GM12891 (cell line): Measurements from ENCODE around the gene ACCSL.

Source experiments
- PAX5 ChIP-seq: IDR thresholded peaks from 2 replicates; pipeline ENCODE4 v1.6.1; 2011; ENCODE audit warnings: low read length, moderate library complexity, mild to moderate bottlenecking; ENCODE audit not compliant: insufficient read depth, severe bottlenecking
- POLR2A ChIP-seq: IDR thresholded peaks from 2 replicates; pipeline ENCODE4 v1.6.1; 2011; ENCODE audit warnings: low read depth, low read length, control low read depth
- POLR2AphosphoS5 ChIP-seq: IDR thresholded peaks from 2 replicates; pipeline ENCODE4 v1.6.1; 2011; ENCODE audit warnings: low read depth, low read length, control low read depth
- POU2F2 ChIP-seq: IDR thresholded peaks from 2 replicates; pipeline ENCODE4 v1.6.1; 2011; ENCODE audit warnings: low read depth, mild to moderate bottlenecking, control low read depth, low read length, moderate library complexity
- SPI1 ChIP-seq: IDR thresholded peaks from 2 replicates; pipeline ENCODE4 v1.6.1; 2011; ENCODE audit warnings: low read depth, low read length, control low read depth
- TAF1 ChIP-seq: IDR thresholded peaks from 2 replicates; pipeline ENCODE4 v1.6.1; 2011; ENCODE audit warnings: low read depth, low read length, control low read depth

- TF ChIP-seq POU2F2 (no peak), POLR2A (no peak), POLR2AphosphoS5 (no peak), SPI1 (no peak), TAF1 (no peak), PAX5 (no peak)
Observed at GRCh38 chr11:44016546-44017442, 31.0 kb upstream of the ACCSL start.
